Measurements from ENCODE around the gene RIPOR1. TPM values are rescaled to one million over a fixed set of nuclear protein-coding genes. Genes with fewer than 3 reads are reported as not detected.
A peak's percentile ranks its signal among the peaks of the same experiment; 100 is the strongest.

RIPOR1 gene, protein sequence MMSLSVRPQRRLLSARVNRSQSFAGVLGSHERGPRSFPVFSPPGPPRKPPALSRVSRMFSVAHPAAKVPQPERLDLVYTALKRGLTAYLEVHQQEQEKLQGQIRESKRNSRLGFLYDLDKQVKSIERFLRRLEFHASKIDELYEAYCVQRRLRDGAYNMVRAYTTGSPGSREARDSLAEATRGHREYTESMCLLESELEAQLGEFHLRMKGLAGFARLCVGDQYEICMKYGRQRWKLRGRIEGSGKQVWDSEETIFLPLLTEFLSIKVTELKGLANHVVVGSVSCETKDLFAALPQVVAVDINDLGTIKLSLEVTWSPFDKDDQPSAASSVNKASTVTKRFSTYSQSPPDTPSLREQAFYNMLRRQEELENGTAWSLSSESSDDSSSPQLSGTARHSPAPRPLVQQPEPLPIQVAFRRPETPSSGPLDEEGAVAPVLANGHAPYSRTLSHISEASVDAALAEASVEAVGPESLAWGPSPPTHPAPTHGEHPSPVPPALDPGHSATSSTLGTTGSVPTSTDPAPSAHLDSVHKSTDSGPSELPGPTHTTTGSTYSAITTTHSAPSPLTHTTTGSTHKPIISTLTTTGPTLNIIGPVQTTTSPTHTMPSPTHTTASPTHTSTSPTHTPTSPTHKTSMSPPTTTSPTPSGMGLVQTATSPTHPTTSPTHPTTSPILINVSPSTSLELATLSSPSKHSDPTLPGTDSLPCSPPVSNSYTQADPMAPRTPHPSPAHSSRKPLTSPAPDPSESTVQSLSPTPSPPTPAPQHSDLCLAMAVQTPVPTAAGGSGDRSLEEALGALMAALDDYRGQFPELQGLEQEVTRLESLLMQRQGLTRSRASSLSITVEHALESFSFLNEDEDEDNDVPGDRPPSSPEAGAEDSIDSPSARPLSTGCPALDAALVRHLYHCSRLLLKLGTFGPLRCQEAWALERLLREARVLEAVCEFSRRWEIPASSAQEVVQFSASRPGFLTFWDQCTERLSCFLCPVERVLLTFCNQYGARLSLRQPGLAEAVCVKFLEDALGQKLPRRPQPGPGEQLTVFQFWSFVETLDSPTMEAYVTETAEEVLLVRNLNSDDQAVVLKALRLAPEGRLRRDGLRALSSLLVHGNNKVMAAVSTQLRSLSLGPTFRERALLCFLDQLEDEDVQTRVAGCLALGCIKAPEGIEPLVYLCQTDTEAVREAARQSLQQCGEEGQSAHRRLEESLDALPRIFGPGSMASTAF
- 12.1 and 24.7 TPM in 2 replicates for polyA plus RNA-seq (2012; rRNA removed)
- 16.7 and 23.3 TPM in 2 replicates for polyA plus RNA-seq (2012; cell fraction: cytosol; rRNA removed)
- 80.4 and 105 TPM in 2 replicates for polyA plus RNA-seq (2012; cell fraction: nucleus; rRNA removed)

DNA sequence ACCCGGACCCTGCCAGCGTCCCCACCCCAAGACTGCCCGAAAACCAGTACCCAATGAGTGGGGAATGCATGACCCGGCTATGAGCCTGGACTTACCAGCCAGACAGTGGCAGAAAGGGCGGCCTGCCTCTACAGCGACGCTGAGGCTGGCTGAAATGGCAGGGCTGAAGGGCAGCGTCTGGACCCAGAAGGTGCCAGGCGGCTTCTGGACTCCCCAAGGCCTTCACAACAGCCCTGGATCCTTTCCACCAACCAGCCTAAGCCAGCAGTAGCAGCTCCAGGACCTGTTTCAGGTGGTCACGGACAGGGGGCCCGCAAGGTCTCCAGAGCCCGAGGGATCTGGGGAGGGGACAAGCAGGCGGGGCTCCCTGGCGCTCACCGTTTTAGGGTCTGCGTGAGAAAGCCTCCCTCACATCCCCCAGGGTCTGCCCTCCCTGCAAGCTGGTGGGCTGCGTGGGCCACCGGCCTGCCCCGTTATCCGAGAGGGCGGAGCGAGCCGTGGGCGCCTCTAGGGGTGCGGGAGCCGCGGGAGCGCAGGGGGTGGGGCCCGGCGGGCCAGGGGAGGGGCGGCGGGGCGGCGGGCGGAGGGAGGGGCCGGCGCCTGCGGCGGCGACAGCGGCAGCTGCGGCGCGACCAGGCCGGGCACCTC is at the start of gene RIPOR1:
TSS of gene RIPOR1 (plus strand) at position 608 of the 648 bp plus-strand sequence. CDS start 9,618 bp downstream, outside the sequence.
- Histone ChIP-seq H2AFZ (ENCODE audit: low read depth) (peak within 1 kb of the TSS; percentile 93; the same call in 1 of the 2 replicates), H3K4me1 (ENCODE audit: control insufficient read depth in 1 of 2, insufficient read depth in 2 of 2, low read depth in 1 of 2, low read length in 1 of 2) (peaks cover 21% of the 10 kb centered on the region in 2 experiments; a peak in 3 of 4 replicates), H3F3A (replicated peaks; ENCODE audit: insufficient read depth) (peaks cover 15% of the 10 kb centered on the region), H4K20me1 (ENCODE audit: insufficient read depth) (peaks cover 30% of the 10 kb centered on the region), H3K36me3 (replicated peaks in 1 of 2; ENCODE audit: control insufficient read depth in 1 of 2, insufficient read depth in 2 of 2, low read length in 1 of 2) (peaks cover 0 to 4% of the 10 kb centered on the region in 2 experiments), H3K27ac (ENCODE audit: low read depth in 2 of 2, low read length in 1 of 2) (peak within 1 kb of the TSS; percentile 83), H3K4me2 (peak within 1 kb of the TSS; percentile 96), H3K4me3 (ENCODE audit: low read depth in 2 of 2, low read length in 1 of 2) (peak within 1 kb of the TSS; percentile 77 to 99), H3K9ac (peak within 1 kb of the TSS; percentile 88), H3K79me2 (ENCODE audit: insufficient read depth) (peaks cover 44% of the 10 kb centered on the region), H3K9me3 (no peaks in the 10 kb centered on the region), H3K9me2 (no peaks in the 10 kb centered on the region), H3K27me3 (ENCODE audit: insufficient read depth) (no peaks in the 10 kb centered on the region)
- TF ChIP-seq, protein P1, sequence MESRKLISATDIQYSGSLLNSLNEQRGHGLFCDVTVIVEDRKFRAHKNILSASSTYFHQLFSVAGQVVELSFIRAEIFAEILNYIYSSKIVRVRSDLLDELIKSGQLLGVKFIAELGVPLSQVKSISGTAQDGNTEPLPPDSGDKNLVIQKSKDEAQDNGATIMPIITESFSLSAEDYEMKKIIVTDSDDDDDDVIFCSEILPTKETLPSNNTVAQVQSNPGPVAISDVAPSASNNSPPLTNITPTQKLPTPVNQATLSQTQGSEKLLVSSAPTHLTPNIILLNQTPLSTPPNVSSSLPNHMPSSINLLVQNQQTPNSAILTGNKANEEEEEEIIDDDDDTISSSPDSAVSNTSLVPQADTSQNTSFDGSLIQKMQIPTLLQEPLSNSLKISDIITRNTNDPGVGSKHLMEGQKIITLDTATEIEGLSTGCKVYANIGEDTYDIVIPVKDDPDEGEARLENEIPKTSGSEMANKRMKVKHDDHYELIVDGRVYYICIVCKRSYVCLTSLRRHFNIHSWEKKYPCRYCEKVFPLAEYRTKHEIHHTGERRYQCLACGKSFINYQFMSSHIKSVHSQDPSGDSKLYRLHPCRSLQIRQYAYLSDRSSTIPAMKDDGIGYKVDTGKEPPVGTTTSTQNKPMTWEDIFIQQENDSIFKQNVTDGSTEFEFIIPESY (IDR thresholded peaks at IDR 0.05; ENCODE audit: borderline replicate concordance, low read depth): no peak
- TF ChIP-seq, protein P2, sequence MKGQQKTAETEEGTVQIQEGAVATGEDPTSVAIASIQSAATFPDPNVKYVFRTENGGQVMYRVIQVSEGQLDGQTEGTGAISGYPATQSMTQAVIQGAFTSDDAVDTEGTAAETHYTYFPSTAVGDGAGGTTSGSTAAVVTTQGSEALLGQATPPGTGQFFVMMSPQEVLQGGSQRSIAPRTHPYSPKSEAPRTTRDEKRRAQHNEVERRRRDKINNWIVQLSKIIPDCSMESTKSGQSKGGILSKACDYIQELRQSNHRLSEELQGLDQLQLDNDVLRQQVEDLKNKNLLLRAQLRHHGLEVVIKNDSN (IDR thresholded peaks at IDR 0.05; ENCODE audit: borderline replicate concordance, low read depth): no peak
- TF ChIP-seq SIN3A (IDR thresholded peaks at IDR 0.05; ENCODE audit: borderline replicate concordance, low read depth, low read length) (no peak), JUND (IDR thresholded peaks at IDR 0.05) (no peak), MEF2A (IDR thresholded peaks at IDR 0.05; ENCODE audit: borderline replicate concordance, low read depth) (no peak), TEAD4 (IDR thresholded peaks at IDR 0.05; ENCODE audit: borderline replicate concordance, insufficient read depth) (no peak)
- TF ChIP-seq, protein P3, sequence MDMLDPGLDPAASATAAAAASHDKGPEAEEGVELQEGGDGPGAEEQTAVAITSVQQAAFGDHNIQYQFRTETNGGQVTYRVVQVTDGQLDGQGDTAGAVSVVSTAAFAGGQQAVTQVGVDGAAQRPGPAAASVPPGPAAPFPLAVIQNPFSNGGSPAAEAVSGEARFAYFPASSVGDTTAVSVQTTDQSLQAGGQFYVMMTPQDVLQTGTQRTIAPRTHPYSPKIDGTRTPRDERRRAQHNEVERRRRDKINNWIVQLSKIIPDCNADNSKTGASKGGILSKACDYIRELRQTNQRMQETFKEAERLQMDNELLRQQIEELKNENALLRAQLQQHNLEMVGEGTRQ (IDR thresholded peaks at IDR 0.05; ENCODE audit: borderline replicate concordance, low read depth, low read length): no peak
- POLR2A ChIA-PET: interaction anchor here (0.8 to 2.5 kb wide), 5 partner anchors 9 to 138 kb away, joined by 3 to 8 read pairs (median 5); partner anchors contain the start of genes ACD, C16orf86, CTCF and ENKD1
- DNase-seq: peak; percentile 94
- CTCF ChIA-PET: interaction anchor here (1.1 to 6.6 kb wide), 12 partner anchors 8 to 288 kb away, joined by 3 to 60 read pairs (median 11); partner anchors contain the start of genes C16orf86, CARMIL2, CTCF and ENKD1
- 45% methylated on average over 17 of the region's 45 CpGs for WGBS (ENCODE audit: low lambda C conversion rate)

Data from SK-N-SH (cell line).